Lower leg skin (tissue), 4 donors: ENCODE data around the gene SLC35E2B. TPM values are rescaled to one million over a fixed set of nuclear protein-coding genes. Genes with fewer than 3 reads are reported as not detected.

Experiments
- DNase-seq, 2 donors: peaks; one replicate each; pipeline ENCODE4 v3.0.0-alpha.2; 2019; ENCODE audit warnings: low spot score in 2 of 2
- H3K4me3 ChIP-seq: fragments of 200-600 bp; sonication (generic); 2 replicates; pipeline ENCODE4 v1.5.1; 2017; ENCODE audit warnings: mild to moderate bottlenecking, low read depth; ENCODE audit not compliant: poor library complexity, severe bottlenecking
- CTCF ChIP-seq, 3 donors: fragments of 450-650 bp; IDR thresholded peaks; one replicate each; pipeline ENCODE4 v1.5.1; 2016; ENCODE audit warnings: antibody characterized with exemption in 3 of 3, mild to moderate bottlenecking in 3 of 3, moderate library complexity in 2 of 3
- POLR2A ChIP-seq, 2 donors: fragments of 450-650 bp; IDR thresholded peaks; one replicate each; pipeline ENCODE4 v1.6.1; 2016 to 2017; ENCODE audit warnings: antibody characterized with exemption in 2 of 2, mild to moderate bottlenecking in 1 of 2, moderate library complexity in 1 of 2
- WGBS, 2 donors: methylation state at CpG; one replicate each; pipeline ENCODE4 v1.1.5; 2018; 5-methylcytosine and 5-hydroxymethylcytosine counted together
- intact Hi-C: fragments of 100-400 bp; cut with DNase I; formaldehyde crosslinking; loops from one replicate; pipeline ENCODE4 v1.15.0; 2023; ENCODE audit warnings: low total_unique reads
- total RNA-seq, 4 donors: library from RNA; depleted of rRNA; stranded (reverse); fragments of >200 nt; gene quantifications; one replicate each; pipeline ENCODE4 v1.1.0, GENCODE V29; 2016

SLC35E2B gene
- total RNA-seq, 4 donors from 2014 or later, result 16.1 to 48.4 (median 31.4) TPM

DNA sequence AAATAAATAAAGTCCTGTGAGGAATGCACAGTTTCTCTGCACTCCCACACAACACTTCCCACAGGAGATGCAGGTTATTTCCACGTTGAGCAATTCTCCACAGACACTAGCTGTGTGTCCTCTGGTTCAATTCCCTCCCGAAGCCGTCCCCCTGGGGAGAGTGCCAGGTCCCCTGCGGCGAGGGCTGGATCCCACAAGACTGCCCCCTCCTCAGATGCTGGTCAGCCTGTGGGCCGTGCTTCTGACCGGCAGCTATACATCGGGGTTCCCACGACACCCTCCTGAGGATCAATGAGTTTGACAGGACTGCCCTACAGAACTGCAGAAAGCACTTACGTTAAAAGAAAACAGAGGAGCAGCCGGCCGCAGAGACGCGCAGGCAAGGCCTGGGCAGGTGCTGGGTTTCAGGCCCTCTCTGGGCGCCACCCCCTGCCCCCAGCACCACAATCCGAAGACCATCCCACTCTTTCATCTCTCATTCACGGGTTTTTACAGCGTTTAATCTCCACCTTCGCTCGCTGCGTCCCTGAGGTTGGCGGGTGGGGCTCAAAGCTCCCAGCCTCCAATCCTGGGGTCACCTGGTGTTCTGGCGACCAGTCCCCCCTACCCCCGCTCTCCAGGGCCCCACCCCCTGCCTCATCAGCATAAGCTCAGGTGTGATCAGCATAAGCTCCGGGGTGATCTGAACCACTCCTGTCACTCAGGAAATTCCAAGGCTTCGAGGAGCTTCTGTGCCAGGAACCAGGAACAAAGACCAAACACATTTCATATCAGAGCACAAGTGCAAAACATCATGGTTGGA is 9.3 kb downstream of the SLC35E2B start:
- TF ChIP-seq CTCF (IDR thresholded peaks at IDR 0.05), result no peak
- DNase-seq, result no peak
- intact Hi-C loops, result no loop called here
- no peak overlapping the region for H3K4me3 ChIP-seq
- 62 to 64% methylated on average over 26 of the region's 26 CpGs for WGBS, 2 donors

GRCh38 chr1:1680912-1681273 is 11.7 kb downstream of the SLC35E2B start:
- intact Hi-C loops, result no loop called here
- no peak for DNase-seq
- WGBS, 2 donors, result 73 to 75% methylated on average over 11 of the region's 11 CpGs
- TF ChIP-seq CTCF (IDR thresholded peaks at IDR 0.05) (no peak), POLR2A (IDR thresholded peaks at IDR 0.05) (no peak)
- no peak overlapping the region for H3K4me3 ChIP-seq

DNA sequence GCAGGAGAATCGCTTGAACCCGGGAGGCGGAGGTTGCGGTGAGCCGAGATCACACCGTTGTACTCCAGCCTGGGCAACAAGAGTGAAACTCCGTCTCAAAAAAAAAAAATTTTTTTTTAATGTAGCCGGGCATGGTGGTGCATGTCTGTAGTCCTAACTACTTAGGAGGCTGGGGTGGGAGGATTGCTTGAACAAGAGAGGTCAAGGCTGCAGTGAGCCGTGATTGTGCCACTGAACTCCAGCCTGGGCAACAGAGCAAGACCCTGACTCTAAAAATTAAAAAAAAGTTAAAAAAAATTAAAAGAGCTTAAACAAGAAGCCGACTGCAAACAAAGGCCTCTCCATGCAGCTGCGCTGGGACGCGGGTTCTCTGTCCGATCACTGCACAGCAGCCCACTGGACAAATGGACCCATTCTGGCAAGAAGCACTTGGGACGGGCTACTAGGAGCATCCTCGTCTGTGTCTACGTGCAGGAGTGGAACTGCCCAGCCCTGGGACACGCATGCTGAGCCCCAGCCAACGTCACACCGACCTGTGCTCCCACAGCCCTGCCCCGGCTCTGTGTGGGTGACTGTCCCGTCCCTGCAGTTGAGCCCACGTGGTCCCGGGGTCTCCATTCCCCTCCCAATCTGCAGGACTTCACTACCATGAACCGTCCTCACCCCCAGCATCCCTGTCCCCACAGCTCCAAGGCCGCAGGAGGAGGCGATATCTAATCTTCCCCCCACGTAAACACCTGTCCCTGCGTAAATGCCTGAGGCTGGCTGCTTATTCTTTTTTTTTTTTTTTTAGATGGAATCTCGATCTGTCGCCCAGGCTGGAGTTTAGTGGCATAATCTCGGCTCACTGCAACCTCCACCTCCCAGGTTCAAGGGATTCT is 12.3 kb downstream of the SLC35E2B start:
- 91% methylated on average over 32 of the region's 32 CpGs for WGBS, 2 donors
- no peak overlapping the region for H3K4me3 ChIP-seq
- intact Hi-C loops, result no loop called here
- TF ChIP-seq CTCF (IDR thresholded peaks at IDR 0.05) (no peak), POLR2A (IDR thresholded peaks at IDR 0.05) (no peak)
- no peak for DNase-seq

DNA sequence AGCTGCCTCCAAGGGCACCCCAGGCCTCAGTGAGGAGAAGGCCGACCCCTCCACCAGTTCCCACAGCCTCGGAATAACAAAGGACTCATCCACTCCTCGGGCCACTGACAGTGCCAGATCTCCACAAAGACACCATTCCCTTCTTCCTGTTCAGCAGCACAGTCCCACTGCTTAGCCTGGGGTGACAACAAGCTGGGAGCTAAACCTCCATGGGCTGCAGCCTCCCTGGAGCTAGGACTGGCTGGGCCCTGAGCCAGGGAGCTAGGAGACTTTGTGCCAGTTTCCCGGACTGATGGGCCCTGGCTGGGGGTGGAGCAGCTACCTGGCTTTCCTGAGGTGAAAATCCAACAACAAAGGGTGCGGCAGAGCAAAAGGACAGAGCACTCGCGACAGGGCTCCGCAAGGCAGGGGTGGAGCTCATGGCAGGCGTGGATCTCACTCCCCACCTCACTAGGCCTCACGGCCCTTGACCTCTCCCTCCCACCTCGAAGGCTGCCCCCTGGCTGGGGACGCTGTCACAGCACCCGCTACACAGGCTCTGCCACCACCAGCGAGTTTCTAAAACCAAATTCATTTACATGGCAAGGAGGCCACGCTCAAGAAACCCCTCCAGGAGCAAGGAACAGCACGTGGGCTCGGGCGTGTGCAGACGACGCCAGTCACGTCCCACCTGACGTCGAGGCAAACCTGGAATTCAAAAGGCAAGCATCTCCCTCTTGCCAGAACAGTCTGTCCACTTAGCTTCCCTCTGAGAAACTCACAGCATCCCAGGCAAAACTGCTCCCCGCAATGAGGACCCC is 13.8 kb downstream of the SLC35E2B start:
- WGBS, 2 donors, result 58 to 62% methylated on average over 21 to 24 of the region's 24 CpGs

More for the DNA sequence above, 13.8 kb downstream of the SLC35E2B start:
- TF ChIP-seq CTCF (IDR thresholded peaks at IDR 0.05) (no peak), POLR2A (IDR thresholded peaks at IDR 0.05) (no peak)
- no peak for DNase-seq
- intact Hi-C loops, result no loop called here
- no peak overlapping the region for H3K4me3 ChIP-seq
